OCI-LY3 (cell line): ENCODE results near the gene EPHB2.

Source experiments
- EZH2phosphoT487 ChIP-seq: fragments of 200-600 bp; shearing (Covaris generic); IDR thresholded peaks from 2 replicates; pipeline ENCODE4 v1.6.1; 2018; ENCODE audit warnings: antibody characterized with exemption, mixed run types, low read depth
- TF ChIP-seq, protein P1 (sequence below): fragments of 200-600, 300-600 bp; sonication (generic); IDR thresholded peaks from 2 replicates; pipeline ENCODE4 v1.5.1; 2014; ENCODE audit warnings: antibody characterized with exemption, low read length, low read depth

DNA sequence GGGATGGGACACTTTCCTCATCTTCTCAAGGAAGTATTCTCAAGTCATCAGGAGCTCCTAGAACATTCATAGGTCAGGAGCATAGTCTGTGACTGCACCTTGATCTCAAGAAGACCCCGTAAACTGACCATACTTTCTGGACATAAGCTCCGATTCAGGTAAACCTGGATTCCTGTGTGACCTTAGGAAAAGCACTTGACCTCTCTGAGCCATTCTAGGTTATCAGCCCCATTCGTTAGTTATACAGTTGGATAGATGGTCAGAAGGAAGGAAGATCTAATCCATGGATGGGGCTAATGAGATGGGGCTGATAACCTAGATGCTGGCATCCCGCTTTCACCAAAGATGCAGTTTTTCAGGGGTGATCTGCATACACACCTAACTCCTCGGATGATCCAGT, 114.3 kb downstream of the EPHB2 start:
- TF ChIP-seq EZH2phosphoT487, result no peak
- TF ChIP-seq, protein P1, sequence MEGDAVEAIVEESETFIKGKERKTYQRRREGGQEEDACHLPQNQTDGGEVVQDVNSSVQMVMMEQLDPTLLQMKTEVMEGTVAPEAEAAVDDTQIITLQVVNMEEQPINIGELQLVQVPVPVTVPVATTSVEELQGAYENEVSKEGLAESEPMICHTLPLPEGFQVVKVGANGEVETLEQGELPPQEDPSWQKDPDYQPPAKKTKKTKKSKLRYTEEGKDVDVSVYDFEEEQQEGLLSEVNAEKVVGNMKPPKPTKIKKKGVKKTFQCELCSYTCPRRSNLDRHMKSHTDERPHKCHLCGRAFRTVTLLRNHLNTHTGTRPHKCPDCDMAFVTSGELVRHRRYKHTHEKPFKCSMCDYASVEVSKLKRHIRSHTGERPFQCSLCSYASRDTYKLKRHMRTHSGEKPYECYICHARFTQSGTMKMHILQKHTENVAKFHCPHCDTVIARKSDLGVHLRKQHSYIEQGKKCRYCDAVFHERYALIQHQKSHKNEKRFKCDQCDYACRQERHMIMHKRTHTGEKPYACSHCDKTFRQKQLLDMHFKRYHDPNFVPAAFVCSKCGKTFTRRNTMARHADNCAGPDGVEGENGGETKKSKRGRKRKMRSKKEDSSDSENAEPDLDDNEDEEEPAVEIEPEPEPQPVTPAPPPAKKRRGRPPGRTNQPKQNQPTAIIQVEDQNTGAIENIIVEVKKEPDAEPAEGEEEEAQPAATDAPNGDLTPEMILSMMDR, result no peak
